ENCODE results near the gene NPM1.

- TF ChIP-seq CTCF (IDR thresholded peaks at IDR 0.05; ENCODE audit: low read length) (no peak), EZH2 (optimal IDR thresholded peaks at IDR 0.05; ENCODE audit: low read depth, low read length) (no peak)
Measured at GRCh38 chr5:171379961-171380360, 7.7 kb upstream of the NPM1 start.
